PC-9 (cell line): ENCODE results near the gene RNF41.
A peak's percentile ranks its signal among the peaks of the same experiment; 100 is the strongest.

Source experiments
- CTCF ChIP-seq: fragments of 200-600 bp; sonication (generic); conservative IDR thresholded peaks from 2 replicates; pipeline ENCODE4 v1.6.1; 2017; ENCODE audit warnings: mixed run types, antibody characterized with exemption, mild to moderate bottlenecking, moderate library complexity
- EZH2 ChIP-seq: fragments of 200-600 bp; sonication (generic); IDR thresholded peaks from 2 replicates; pipeline ENCODE4 v1.8.0; 2017; ENCODE audit warnings: antibody characterized with exemption, low read depth

- TF ChIP-seq EZH2 (no peak), CTCF (peak; percentile 81)
These were observed 2.5 kb upstream of the RNF41 start, which contains the start of gene NABP2 for GRCh38 chr12:56224102-56224701.
